Loucy (cell line): ENCODE results near the gene SLC48A1.
A peak's percentile ranks its signal among the peaks of the same experiment; 100 is the strongest.

Experiments used
- H2AFZ ChIP-seq: fragments of 200-600 bp; sonication (generic); 2 replicates; pipeline ENCODE4 v1.6.0; 2016; ENCODE audit warnings: antibody characterized with exemption, mild to moderate bottlenecking, low read length, moderate library complexity
- H3F3A ChIP-seq: fragments of 200-600 bp; 2 replicates; pipeline ENCODE4 v1.6.0; 2016; ENCODE audit warnings: antibody characterized with exemption, low read depth, mild to moderate bottlenecking
- H3K27me3 ChIP-seq: fragments of 200-600 bp; sonication (generic); 2 replicates; pipeline ENCODE4 v1.6.1; 2014; ENCODE audit warnings: low read length, mild to moderate bottlenecking; ENCODE audit not compliant: insufficient read depth, poor library complexity, severe bottlenecking
- H3K36me3 ChIP-seq: fragments of 200-600 bp; sonication (generic); 2 replicates; pipeline ENCODE4 v1.6.1; 2016; ENCODE audit warnings: low read length; ENCODE audit not compliant: insufficient read depth
- H3K4me1 ChIP-seq: fragments of 200-600 bp; sonication (generic); 2 replicates; pipeline ENCODE4 v1.5.1; 2014; ENCODE audit warnings: low read length, mild to moderate bottlenecking; ENCODE audit not compliant: insufficient read depth, poor library complexity, severe bottlenecking
- H3K4me2 ChIP-seq: fragments of 200-600 bp; sonication (generic); 2 replicates; pipeline ENCODE4 v1.6.0; 2014; ENCODE audit warnings: antibody characterized with exemption, low read length, low read depth, mild to moderate bottlenecking; ENCODE audit not compliant: poor library complexity, severe bottlenecking
- H3K4me3 ChIP-seq: fragments of 200-600 bp; sonication (generic); 2 replicates; pipeline ENCODE4 v1.5.1; 2014; ENCODE audit warnings: low read length, mild to moderate bottlenecking, mixed read lengths; ENCODE audit not compliant: poor library complexity, severe bottlenecking
- H3K79me2 ChIP-seq: fragments of 200-600 bp; sonication (generic); 2 replicates; pipeline ENCODE4 v1.6.1; 2014; ENCODE audit warnings: low read length; ENCODE audit not compliant: insufficient read depth
- H3K9ac ChIP-seq: fragments of 200-600 bp; sonication (generic); 2 replicates; pipeline ENCODE4 v1.6.0; 2014; ENCODE audit warnings: mild to moderate bottlenecking, low read depth, low read length, moderate library complexity; ENCODE audit not compliant: poor library complexity, severe bottlenecking
- H3K9me2 ChIP-seq: fragments of 200-600 bp; sonication (generic); replicated peaks from 2 replicates; pipeline ENCODE4 v1.6.1; 2016; ENCODE audit warnings: low read depth, low read length, mixed read lengths
- H3K9me3 ChIP-seq: fragments of 200-600 bp; sonication (generic); 2 replicates; pipeline ENCODE4 v1.6.1; 2014; ENCODE audit warnings: mild to moderate bottlenecking, antibody characterized with exemption, low read length, low read depth; ENCODE audit not compliant: insufficient read depth
- H4K20me1 ChIP-seq: fragments of 200-600 bp; sonication (generic); 2 replicates; pipeline ENCODE4 v1.6.0; 2014; ENCODE audit warnings: antibody characterized with exemption, low read length, mild to moderate bottlenecking; ENCODE audit not compliant: insufficient read depth, poor library complexity, severe bottlenecking
- CTCF ChIP-seq: fragments of 200-600 bp; sonication (generic); conservative IDR thresholded peaks from 2 replicates; pipeline ENCODE4 v1.5.1; 2014; ENCODE audit warnings: mild to moderate bottlenecking, antibody characterized with exemption, low read length
- EZH2phosphoT487 ChIP-seq: fragments of 200-600 bp; IDR thresholded peaks from 2 replicates; pipeline ENCODE4 v1.6.1; 2018; ENCODE audit warnings: antibody characterized with exemption, mild to moderate bottlenecking, moderate library complexity, borderline replicate concordance

Gene SLC48A1

GRCh38 chr12:47772094-47772660 lies 861 bp upstream of the SLC48A1 start:
- H3K4me2 ChIP-seq = peak overlapping the region; percentile 92
- H3K4me1 ChIP-seq = peaks cover 36% of the 10 kb centered on the region

GRCh38 chr12:47772738-47773061 lies 338 bp upstream of the SLC48A1 start:
- peak overlapping the region; percentile 37; the same call in 1 of the 2 replicates for H2AFZ ChIP-seq
- H4K20me1 ChIP-seq = no peaks in the 10 kb centered on the region
- no peaks in the 10 kb centered on the region for H3K9me2 ChIP-seq
- peak overlapping the region; percentile 92 for H3K4me2 ChIP-seq
- no peaks in the 10 kb centered on the region for H3K36me3 ChIP-seq
- H3K4me3 ChIP-seq = peak overlapping the region; percentile 80
- H3K9ac ChIP-seq = peak overlapping the region; percentile 47
- no peaks in the 10 kb centered on the region for H3K27me3 ChIP-seq
- H3K9me3 ChIP-seq = no peaks in the 10 kb centered on the region
- peaks cover 41% of the 10 kb centered on the region for H3K4me1 ChIP-seq
- TF ChIP-seq EZH2phosphoT487 = no peak
- TF ChIP-seq CTCF = 0 out of 2 replicates have a peak, but pooled peaks have one; percentile 25
- H3K79me2 ChIP-seq = peaks cover 10% of the 10 kb centered on the region
- H3F3A ChIP-seq = no peaks in the 10 kb centered on the region

More at GRCh38 chr12:47772094-47772660, 861 bp upstream of the SLC48A1 start:
- H3K27me3 ChIP-seq = no peaks in the 10 kb centered on the region
- H3K36me3 ChIP-seq = no peaks in the 10 kb centered on the region
- no peaks in the 10 kb centered on the region for H3F3A ChIP-seq
- no peaks in the 10 kb centered on the region for H3K9me3 ChIP-seq
- TF ChIP-seq CTCF = no peak
- TF ChIP-seq EZH2phosphoT487 = no peak
- H3K9ac ChIP-seq = peak overlapping the region; percentile 47
- H3K79me2 ChIP-seq = peaks cover 10% of the 10 kb centered on the region
- no peaks in the 10 kb centered on the region for H4K20me1 ChIP-seq
- H2AFZ ChIP-seq = no peak overlapping the region
- no peaks in the 10 kb centered on the region for H3K9me2 ChIP-seq
- H3K4me3 ChIP-seq = peak overlapping the region; percentile 80

- no peaks in the 10 kb centered on the region for H3K27me3 ChIP-seq
- H3K9ac ChIP-seq = peak overlapping the region; percentile 73
- peaks cover 4% of the 10 kb centered on the region for H4K20me1 ChIP-seq
- no peaks in the 10 kb centered on the region for H3K9me3 ChIP-seq
- peaks cover 49% of the 10 kb centered on the region for H3K4me1 ChIP-seq
- H3K9me2 ChIP-seq = no peaks in the 10 kb centered on the region
- no peaks in the 10 kb centered on the region; the same call in 1 of the 2 replicates for H3F3A ChIP-seq
- H2AFZ ChIP-seq = peak overlapping the region; percentile 91; the same call in 1 of the 2 replicates
- H3K79me2 ChIP-seq = peaks cover 10% of the 10 kb centered on the region
- H3K36me3 ChIP-seq = no peaks in the 10 kb centered on the region
- peak overlapping the region; percentile 92 for H3K4me2 ChIP-seq
- peak overlapping the region; percentile 80 for H3K4me3 ChIP-seq
- no peak for TF ChIP-seq EZH2phosphoT487
Measured at GRCh38 chr12:47773858-47774580, 981 bp downstream of the SLC48A1 start.
